Mammary epithelial cell (primary cell): Measurements from ENCODE around the gene ITM2C.

Source experiments
- EZH2 ChIP-seq: IDR thresholded peaks from 2 replicates; pipeline ENCODE4 v1.6.1; 2012; ENCODE audit warnings: low read length, inconsistent platforms, borderline replicate concordance
- TF ChIP-seq, protein P1 (sequence below), 2 donors: IDR thresholded peaks in 1 of 2; conservative IDR thresholded peaks in 1 of 2; 2 replicates each; pipeline ENCODE4 v1.5.1; 2011 to 2012; ENCODE audit warnings: inconsistent platforms in 2 of 2, low read length in 2 of 2, mild to moderate bottlenecking in 2 of 2, control low read depth in 1 of 2, low read depth in 1 of 2; ENCODE audit not compliant: insufficient read depth in 1 of 2; ENCODE audit errors: extremely low read depth in 1 of 2

DNA sequence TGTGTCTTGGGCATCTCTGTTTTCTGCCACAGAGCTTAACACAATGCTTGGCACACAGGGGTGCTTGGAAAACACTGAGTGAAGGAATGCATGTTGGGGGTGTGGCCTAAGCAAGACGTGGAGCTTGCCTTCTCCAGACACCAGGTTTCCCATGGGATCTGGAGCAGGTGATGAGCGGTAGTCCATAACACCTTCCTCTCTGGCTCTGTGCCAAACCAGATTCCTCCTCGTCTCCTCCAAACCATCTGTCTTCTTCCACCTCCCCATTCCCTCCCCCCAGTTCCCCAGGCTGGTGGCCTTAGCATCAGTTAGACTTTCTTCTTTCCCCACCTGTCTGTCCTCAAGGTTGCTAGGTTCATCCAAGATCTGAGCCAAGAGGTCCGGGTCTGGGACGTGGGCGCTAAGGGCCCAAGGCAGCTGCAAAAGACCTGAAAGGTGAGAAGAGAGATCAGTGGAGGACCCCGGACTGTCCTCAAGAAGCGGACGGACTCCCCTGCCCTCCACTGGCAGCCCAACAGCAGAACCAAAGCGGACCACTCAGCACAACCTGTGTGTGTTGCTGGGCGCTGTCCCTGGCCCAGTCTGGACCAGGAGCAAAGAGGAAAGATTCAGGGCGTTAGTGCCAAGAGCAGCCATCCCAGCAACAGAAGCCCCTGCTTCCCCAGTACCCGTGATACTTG, 1.2 kb upstream of the ITM2C start:
- no peak for TF ChIP-seq EZH2
- TF ChIP-seq, protein P1, sequence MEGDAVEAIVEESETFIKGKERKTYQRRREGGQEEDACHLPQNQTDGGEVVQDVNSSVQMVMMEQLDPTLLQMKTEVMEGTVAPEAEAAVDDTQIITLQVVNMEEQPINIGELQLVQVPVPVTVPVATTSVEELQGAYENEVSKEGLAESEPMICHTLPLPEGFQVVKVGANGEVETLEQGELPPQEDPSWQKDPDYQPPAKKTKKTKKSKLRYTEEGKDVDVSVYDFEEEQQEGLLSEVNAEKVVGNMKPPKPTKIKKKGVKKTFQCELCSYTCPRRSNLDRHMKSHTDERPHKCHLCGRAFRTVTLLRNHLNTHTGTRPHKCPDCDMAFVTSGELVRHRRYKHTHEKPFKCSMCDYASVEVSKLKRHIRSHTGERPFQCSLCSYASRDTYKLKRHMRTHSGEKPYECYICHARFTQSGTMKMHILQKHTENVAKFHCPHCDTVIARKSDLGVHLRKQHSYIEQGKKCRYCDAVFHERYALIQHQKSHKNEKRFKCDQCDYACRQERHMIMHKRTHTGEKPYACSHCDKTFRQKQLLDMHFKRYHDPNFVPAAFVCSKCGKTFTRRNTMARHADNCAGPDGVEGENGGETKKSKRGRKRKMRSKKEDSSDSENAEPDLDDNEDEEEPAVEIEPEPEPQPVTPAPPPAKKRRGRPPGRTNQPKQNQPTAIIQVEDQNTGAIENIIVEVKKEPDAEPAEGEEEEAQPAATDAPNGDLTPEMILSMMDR (conservative IDR thresholded peaks at IDR 0.05 in 1 of 2, IDR thresholded peaks at IDR 0.05 in 1 of 2; ENCODE audit: extremely low read depth in 1 of 2, insufficient read depth in 1 of 2, low read depth in 1 of 2, low read length in 2 of 2): no peak
